Keratinocyte (primary cell): ENCODE data around the gene MEP1B. TPM values are rescaled to one million over a fixed set of nuclear protein-coding genes. Genes with fewer than 3 reads are reported as not detected.

Experiments used
- DNase-seq: peaks from one replicate; pipeline ENCODE4 v3.0.0-alpha.2; 2011; ENCODE audit warnings: low read depth, missing footprints, low spot score
- FAIRE-seq: peaks from 2 replicates; lab custom pipeline; 2011; peaks lifted over from hg19 to GRCh38; lab: Jason Lieb, UNC
- H2AFZ ChIP-seq: 2 replicates; pipeline ENCODE4 v1.6.0; 2012; ENCODE audit warnings: low read length, control low read depth, inconsistent platforms; ENCODE audit not compliant: control insufficient read depth
- H3K27ac ChIP-seq: 2 replicates; pipeline ENCODE4 v1.5.1; 2011; ENCODE audit warnings: low read length; ENCODE audit not compliant: control insufficient read depth, insufficient read depth
- H3K27me3 ChIP-seq: 3 replicates; pipeline ENCODE4 v1.6.0; 2011; ENCODE audit warnings: low read length; ENCODE audit not compliant: control insufficient read depth, insufficient read depth; ENCODE audit errors: extremely low read depth
- H3K36me3 ChIP-seq, 2 experiments: 2 replicates in 1 of 2; 3 replicates in 1 of 2; pipeline ENCODE4 v1.5.1; 2011; ENCODE audit warnings: low read length in 2 of 2, mild to moderate bottlenecking in 1 of 2; ENCODE audit not compliant: control insufficient read depth in 2 of 2, insufficient read depth in 2 of 2; ENCODE audit errors: extremely low read depth in 1 of 2
- H3K4me1 ChIP-seq: 3 replicates; pipeline ENCODE4 v1.5.1; 2011; ENCODE audit warnings: low read length; ENCODE audit not compliant: control insufficient read depth, insufficient read depth; ENCODE audit errors: extremely low read depth
- H3K4me2 ChIP-seq: 3 replicates; pipeline ENCODE4 v1.6.0; 2011; ENCODE audit warnings: low read depth, low read length; ENCODE audit not compliant: control insufficient read depth, insufficient read depth; ENCODE audit errors: extremely low read depth
- H3K4me3 ChIP-seq, 3 experiments: fragments of 200-600 bp in 1 of 3; sonication (generic) in 1 of 3; 2 replicates in 2 of 3; 3 replicates in 1 of 3; pipeline ENCODE4 v1.5.1; 2011 to 2016; ENCODE audit warnings: low read length in 3 of 3, mild to moderate bottlenecking in 3 of 3, control low read depth in 2 of 3, inconsistent platforms in 1 of 3, low read depth in 1 of 3, mixed read lengths in 1 of 3, mixed run types in 1 of 3, moderate library complexity in 1 of 3; ENCODE audit not compliant: control insufficient read depth in 2 of 3, insufficient read depth in 2 of 3; ENCODE audit errors: extremely low read depth in 1 of 3
- H3K79me2 ChIP-seq: 2 replicates; pipeline ENCODE4 v1.6.0; 2012; ENCODE audit warnings: low read length; ENCODE audit not compliant: control insufficient read depth, insufficient read depth
- H3K9ac ChIP-seq: 3 replicates; pipeline ENCODE4 v1.6.0; 2011; ENCODE audit warnings: low read length; ENCODE audit not compliant: control insufficient read depth, insufficient read depth; ENCODE audit errors: extremely low read depth
- H3K9me1 ChIP-seq: 3 replicates; pipeline ENCODE4 v1.6.0; 2011; ENCODE audit warnings: low read length; ENCODE audit not compliant: control insufficient read depth, insufficient read depth; ENCODE audit errors: extremely low read depth
- H3K9me3 ChIP-seq: 2 replicates; pipeline ENCODE4 v1.5.1; 2012; ENCODE audit warnings: low read depth, low read length; ENCODE audit not compliant: control insufficient read depth
- H4K20me1 ChIP-seq: 3 replicates; pipeline ENCODE4 v1.6.0; 2011; ENCODE audit warnings: low read length; ENCODE audit not compliant: control insufficient read depth, insufficient read depth; ENCODE audit errors: extremely low read depth
- CTCF ChIP-seq, 3 experiments: IDR thresholded peaks in 1 of 3; conservative IDR thresholded peaks in 1 of 3; optimal IDR thresholded peaks in 1 of 3; 2 replicates in 2 of 3; 3 replicates in 1 of 3; pipeline versions ENCODE3 to v1.5.1; 2011; ENCODE audit warnings: low read length in 3 of 3, mild to moderate bottlenecking in 3 of 3, moderate library complexity in 2 of 3, control low read depth in 1 of 3, inconsistent platforms in 1 of 3; ENCODE audit not compliant: insufficient read depth in 2 of 3; ENCODE audit errors: extremely low read depth in 1 of 3
- EZH2 ChIP-seq: IDR thresholded peaks from one replicate; pipeline ENCODE4 v1.6.1; 2012; ENCODE audit warnings: inconsistent platforms, mild to moderate bottlenecking, low read length, moderate library complexity
- dilution Hi-C: fragments of 300-500 bp; cut with MboI; formaldehyde crosslinking; loops from one replicate; pipeline ENCODE4 v1.7.0; 2020; ENCODE audit warnings: low sequenced_read_pairs; ENCODE audit not compliant: extremely low pct_ligation_motif_present
- polyA plus RNA-seq, 5 experiments: library from polyadenylated mRNA; depleted of rRNA in 3 of 5; stranded (reverse) in 3 of 5; stranded (forward) in 1 of 5; unstranded in 1 of 5; fragments of >200 nt; gene quantifications; 1 replicate in 1 of 5; 2 replicates in 3 of 5; 3 replicates in 1 of 5; pipeline versions ENCODE4 v1.2.1 to v1.2.3, GENCODE V29; 2011 to 2012; ENCODE audit warnings: missing spikeins in 2 of 5, low read depth in 1 of 5, low replicate concordance in 1 of 5

The MEP1B gene
- polyA plus RNA-seq, 1 donor (not counting 4 experiments of a cell fraction or from before 2014, with no cell fraction given): 0.03 TPM

GRCh38 chr18:32208577-32208976 lies 18.7 kb downstream of the MEP1B start:
- Histone ChIP-seq H3K4me2 (no peak overlapping the region), H4K20me1 (no peaks in the 10 kb centered on the region), H3K4me3 (no peak overlapping the region), H3K9me3 (no peaks in the 10 kb centered on the region), H3K27ac (no peak overlapping the region), H3K79me2 (no peaks in the 10 kb centered on the region), H2AFZ (no peak overlapping the region), H3K9me1 (no peaks in the 10 kb centered on the region), H3K27me3 (no peaks in the 10 kb centered on the region), H3K9ac (no peak overlapping the region), H3K36me3 (no peaks in the 10 kb centered on the region), H3K4me1 (no peaks in the 10 kb centered on the region)
- dilution Hi-C loops: no loop called here
- FAIRE-seq (no peak), DNase-seq (no peak)
- TF ChIP-seq EZH2 (no peak), CTCF (optimal IDR thresholded peaks at IDR 0.05 in 1 of 3, IDR thresholded peaks at IDR 0.05 in 1 of 3, conservative IDR thresholded peaks at IDR 0.05 in 1 of 3; ENCODE audit: extremely low read depth in 1 of 3, insufficient read depth in 2 of 3, low read length in 3 of 3) (no peak)

GRCh38 chr18:32209685-32210445 lies 20.0 kb downstream of the MEP1B start:
- Histone ChIP-seq H3K9ac (no peak overlapping the region), H3K27ac (no peak overlapping the region), H3K4me2 (no peak overlapping the region), H3K79me2 (no peaks in the 10 kb centered on the region), H3K4me1 (no peaks in the 10 kb centered on the region), H3K4me3 (no peak overlapping the region), H3K36me3 (no peaks in the 10 kb centered on the region), H3K27me3 (no peaks in the 10 kb centered on the region), H4K20me1 (no peaks in the 10 kb centered on the region), H2AFZ (no peak overlapping the region), H3K9me1 (no peaks in the 10 kb centered on the region), H3K9me3 (no peaks in the 10 kb centered on the region)
- no peak for TF ChIP-seq EZH2
- no peak for TF ChIP-seq CTCF (optimal IDR thresholded peaks at IDR 0.05 in 1 of 3, IDR thresholded peaks at IDR 0.05 in 1 of 3, conservative IDR thresholded peaks at IDR 0.05 in 1 of 3; ENCODE audit: extremely low read depth in 1 of 3, insufficient read depth in 2 of 3, low read length in 3 of 3)
- FAIRE-seq (no peak), DNase-seq (no peak)
- dilution Hi-C loops: no loop called here
